Measurements from ENCODE around the gene AHNAK2.

Gene AHNAK2

DNA sequence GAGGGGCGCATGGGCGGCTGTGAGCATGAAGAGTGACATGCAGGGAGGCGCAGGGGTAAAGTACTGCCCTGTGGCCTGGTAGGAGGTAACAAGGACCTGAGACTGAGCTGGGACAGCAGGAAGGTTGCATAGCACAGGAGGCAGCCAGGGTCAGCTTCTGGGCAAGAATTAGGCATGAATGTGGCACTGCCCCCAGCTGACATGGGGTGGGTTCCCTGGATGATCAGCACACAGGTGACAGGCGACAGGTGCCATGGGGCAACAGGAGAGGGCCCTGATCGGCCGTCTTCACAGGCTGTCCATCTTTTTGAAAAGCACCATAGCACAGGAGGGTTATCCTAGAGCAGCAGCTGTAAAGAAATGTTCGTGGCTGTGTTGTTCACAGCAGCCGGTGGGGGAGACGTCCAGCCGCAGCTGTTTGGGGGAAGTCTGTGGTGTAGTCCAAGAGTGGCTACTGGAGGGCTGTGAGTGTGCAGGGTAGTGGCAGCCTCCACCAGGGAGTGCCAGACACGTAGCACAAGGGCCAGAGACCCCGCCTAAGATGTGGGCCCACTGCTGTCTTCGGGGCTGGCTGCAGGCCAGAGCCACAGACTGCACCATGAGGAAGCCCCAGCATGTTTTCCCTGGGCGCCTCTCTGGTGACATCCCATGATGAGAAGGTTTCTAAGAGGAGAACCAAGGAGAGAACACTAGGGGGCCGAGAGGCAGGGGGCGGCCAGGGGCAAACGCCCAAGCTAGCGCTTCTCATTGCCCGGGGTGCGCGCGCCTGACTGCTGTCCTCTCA lies 15.8 kb upstream of the AHNAK2 start:
- Histone ChIP-seq H3K79me2 (ENCODE audit: control insufficient read depth, low read length) (no peaks in the 10 kb centered on the region), H3K9me2 (replicated peaks; ENCODE audit: control insufficient read depth, low read length) (no peaks in the 10 kb centered on the region), H3K4me2 (ENCODE audit: low read length) (no peak overlapping the region), H4K20me1 (ENCODE audit: control insufficient read depth, insufficient read depth, low read depth, low read length) (0 out of 2 replicates have a peak, but pooled peaks cover under 1% of the 10 kb centered on the region), H3K27ac (ENCODE audit: low read depth, low read length) (no peak overlapping the region), H3K4me3 (ENCODE audit: low read length) (no peak overlapping the region), H3F3A (ENCODE audit: control insufficient read depth, insufficient read depth) (0 out of 2 replicates have a peak, but pooled peaks cover 5% of the 10 kb centered on the region), H3K9me3 (ENCODE audit: control insufficient read depth, insufficient read depth, low read length) (no peaks in the 10 kb centered on the region), H3K4me1 (ENCODE audit: control insufficient read depth, low read length) (no peaks in the 10 kb centered on the region), H3K36me3 (ENCODE audit: control insufficient read depth, low read length) (no peaks in the 10 kb centered on the region; the same call in 1 of the 2 replicates), H3K27me3 (ENCODE audit: control insufficient read depth, low read length) (no peaks in the 10 kb centered on the region)
- TF ChIP-seq EZH2phosphoT487 (IDR thresholded peaks at IDR 0.05; ENCODE audit: borderline replicate concordance, low read length), result no peak
- TF ChIP-seq, protein P1, sequence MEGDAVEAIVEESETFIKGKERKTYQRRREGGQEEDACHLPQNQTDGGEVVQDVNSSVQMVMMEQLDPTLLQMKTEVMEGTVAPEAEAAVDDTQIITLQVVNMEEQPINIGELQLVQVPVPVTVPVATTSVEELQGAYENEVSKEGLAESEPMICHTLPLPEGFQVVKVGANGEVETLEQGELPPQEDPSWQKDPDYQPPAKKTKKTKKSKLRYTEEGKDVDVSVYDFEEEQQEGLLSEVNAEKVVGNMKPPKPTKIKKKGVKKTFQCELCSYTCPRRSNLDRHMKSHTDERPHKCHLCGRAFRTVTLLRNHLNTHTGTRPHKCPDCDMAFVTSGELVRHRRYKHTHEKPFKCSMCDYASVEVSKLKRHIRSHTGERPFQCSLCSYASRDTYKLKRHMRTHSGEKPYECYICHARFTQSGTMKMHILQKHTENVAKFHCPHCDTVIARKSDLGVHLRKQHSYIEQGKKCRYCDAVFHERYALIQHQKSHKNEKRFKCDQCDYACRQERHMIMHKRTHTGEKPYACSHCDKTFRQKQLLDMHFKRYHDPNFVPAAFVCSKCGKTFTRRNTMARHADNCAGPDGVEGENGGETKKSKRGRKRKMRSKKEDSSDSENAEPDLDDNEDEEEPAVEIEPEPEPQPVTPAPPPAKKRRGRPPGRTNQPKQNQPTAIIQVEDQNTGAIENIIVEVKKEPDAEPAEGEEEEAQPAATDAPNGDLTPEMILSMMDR (IDR thresholded peaks at IDR 0.05; ENCODE audit: low read depth, low read length, poor library complexity, severe bottlenecking), result no peak

DNA sequence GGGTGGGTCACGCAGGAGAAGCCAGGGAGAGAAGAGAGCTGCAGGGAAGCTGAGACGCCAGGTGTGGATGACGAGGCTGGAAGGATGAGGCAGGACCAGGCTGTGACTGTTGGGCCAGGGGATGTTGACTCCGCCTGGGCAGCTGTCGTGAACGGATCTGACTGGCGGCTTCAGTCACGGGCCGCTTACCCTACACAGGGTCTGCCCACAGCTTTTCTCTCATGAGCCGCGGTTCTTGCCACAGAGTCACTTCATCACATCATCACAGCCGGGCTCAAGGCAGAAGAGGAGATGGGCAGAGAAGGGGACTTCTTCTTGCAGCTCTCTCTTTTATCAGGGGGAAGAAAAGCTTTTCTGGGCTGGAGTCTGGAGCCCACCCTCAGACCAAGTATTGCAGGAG lies 15.1 kb upstream of the AHNAK2 start:
- H3K27me3 ChIP-seq (ENCODE audit: control insufficient read depth, low read length), result no peaks in the 10 kb centered on the region
- no peaks in the 10 kb centered on the region for H3K9me2 ChIP-seq (replicated peaks; ENCODE audit: control insufficient read depth, low read length)
- H3K27ac ChIP-seq (ENCODE audit: low read depth, low read length), result no peak overlapping the region
- H3K4me3 ChIP-seq (ENCODE audit: low read length), result no peak overlapping the region
- no peaks in the 10 kb centered on the region; the same call in 1 of the 2 replicates for H3K36me3 ChIP-seq (ENCODE audit: control insufficient read depth, low read length)
- H3F3A ChIP-seq (ENCODE audit: control insufficient read depth, insufficient read depth), result 0 out of 2 replicates have a peak, but pooled peaks cover 5% of the 10 kb centered on the region
- no peaks in the 10 kb centered on the region for H3K79me2 ChIP-seq (ENCODE audit: control insufficient read depth, low read length)
- no peak for TF ChIP-seq EZH2phosphoT487 (IDR thresholded peaks at IDR 0.05; ENCODE audit: borderline replicate concordance, low read length)
- TF ChIP-seq, protein P1 (IDR thresholded peaks at IDR 0.05; ENCODE audit: low read depth, low read length, poor library complexity, severe bottlenecking), result no peak
- no peak overlapping the region for H3K4me2 ChIP-seq (ENCODE audit: low read length)
- no peaks in the 10 kb centered on the region for H3K4me1 ChIP-seq (ENCODE audit: control insufficient read depth, low read length)
- no peaks in the 10 kb centered on the region for H3K9me3 ChIP-seq (ENCODE audit: control insufficient read depth, insufficient read depth, low read length)
- no peaks in the 10 kb centered on the region for H4K20me1 ChIP-seq (ENCODE audit: control insufficient read depth, insufficient read depth, low read depth, low read length)

DNA sequence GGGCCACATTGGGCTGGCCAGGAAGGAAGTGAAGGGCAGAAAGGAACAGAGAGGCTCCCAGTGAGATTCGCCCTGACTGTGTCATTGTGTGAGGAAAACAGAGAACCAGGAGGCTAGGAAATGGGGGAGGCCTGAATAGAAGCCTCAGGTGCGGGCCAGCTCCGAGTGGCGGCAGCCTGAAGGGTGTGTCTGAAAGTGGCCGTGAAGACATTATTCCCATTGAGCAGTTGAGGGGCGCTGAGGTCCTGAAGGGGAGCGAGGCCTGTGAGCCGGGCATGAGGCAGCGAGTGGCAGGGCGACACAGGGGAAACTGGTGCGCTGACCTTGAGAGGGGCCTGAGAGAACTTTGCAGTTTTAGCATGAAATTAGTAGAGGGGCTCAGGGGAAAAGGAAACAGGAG lies 14.3 kb upstream of the AHNAK2 start:
- H4K20me1 ChIP-seq (ENCODE audit: control insufficient read depth, insufficient read depth, low read depth, low read length), result no peaks in the 10 kb centered on the region
- H3K4me1 ChIP-seq (ENCODE audit: control insufficient read depth, low read length), result no peaks in the 10 kb centered on the region
- H3K36me3 ChIP-seq (ENCODE audit: control insufficient read depth, low read length), result no peaks in the 10 kb centered on the region; the same call in 1 of the 2 replicates
- H3K9me2 ChIP-seq (replicated peaks; ENCODE audit: control insufficient read depth, low read length), result no peaks in the 10 kb centered on the region
- no peak overlapping the region for H3K4me3 ChIP-seq (ENCODE audit: low read length)
- 0 out of 2 replicates have a peak, but pooled peaks cover 5% of the 10 kb centered on the region for H3F3A ChIP-seq (ENCODE audit: control insufficient read depth, insufficient read depth)
- no peak overlapping the region for H3K4me2 ChIP-seq (ENCODE audit: low read length)
- H3K27me3 ChIP-seq (ENCODE audit: control insufficient read depth, low read length), result no peaks in the 10 kb centered on the region
- H3K79me2 ChIP-seq (ENCODE audit: control insufficient read depth, low read length), result no peaks in the 10 kb centered on the region
- no peaks in the 10 kb centered on the region for H3K9me3 ChIP-seq (ENCODE audit: control insufficient read depth, insufficient read depth, low read length)
- no peak overlapping the region for H3K27ac ChIP-seq (ENCODE audit: low read depth, low read length)
- TF ChIP-seq, protein P1 (IDR thresholded peaks at IDR 0.05; ENCODE audit: low read depth, low read length, poor library complexity, severe bottlenecking), result no peak
- TF ChIP-seq EZH2phosphoT487 (IDR thresholded peaks at IDR 0.05; ENCODE audit: borderline replicate concordance, low read length), result no peak

Data from DOHH2 (cell line).